Karpas-422 (cell line): ENCODE data around the gene BCKDHB. TPM values are rescaled to one million over a fixed set of nuclear protein-coding genes. Genes with fewer than 3 reads are reported as not detected.
"Not testable (repeated sequence)": the region's sequence is repeated elsewhere in the genome, so short reads cannot be mapped to it uniquely, and the experiment has no call there.

ENCODE experiments used
- DNase-seq: peaks from one replicate; pipeline ENCODE4 v3.0.0-alpha.2; 2015
- H2AFZ ChIP-seq: fragments of 200-600 bp; sonication (generic); 2 replicates; pipeline ENCODE4 v1.6.1; 2014; ENCODE audit warnings: antibody characterized with exemption, low read length, mixed read lengths
- H3K27ac ChIP-seq: fragments of 200-600 bp; sonication (generic); 2 replicates; pipeline ENCODE4 v1.5.1; 2014; ENCODE audit warnings: mild to moderate bottlenecking, low read length, moderate library complexity
- H3K27me3 ChIP-seq: fragments of 200-600 bp; sonication (generic); 2 replicates; pipeline ENCODE4 v1.6.1; 2014; ENCODE audit warnings: low read length, mixed read lengths
- H3K36me3 ChIP-seq: fragments of 200-600 bp; sonication (generic); 2 replicates; pipeline ENCODE4 v1.6.1; 2014; ENCODE audit warnings: low read length, mixed read lengths; ENCODE audit not compliant: insufficient read depth
- H3K4me1 ChIP-seq: fragments of 200-600 bp; sonication (generic); 2 replicates; pipeline ENCODE4 v1.6.1; 2014; ENCODE audit warnings: mild to moderate bottlenecking, low read length, mixed read lengths
- H3K4me2 ChIP-seq: fragments of 200-600 bp; sonication (generic); 2 replicates; pipeline ENCODE4 v1.6.1; 2014; ENCODE audit warnings: low read length, low read depth, mild to moderate bottlenecking; ENCODE audit not compliant: poor library complexity, severe bottlenecking
- H3K4me3 ChIP-seq: fragments of 200-600 bp; sonication (generic); 2 replicates; pipeline ENCODE4 v1.5.1; 2014; ENCODE audit warnings: mild to moderate bottlenecking, antibody characterized with exemption, low read length, mixed read lengths
- H3K79me2 ChIP-seq: fragments of 200-600 bp; sonication (generic); 2 replicates; pipeline ENCODE4 v1.6.1; 2014; ENCODE audit warnings: mild to moderate bottlenecking, low read length, mixed read lengths
- H3K9ac ChIP-seq: fragments of 200-600 bp; sonication (generic); 2 replicates; pipeline ENCODE4 v1.6.0; 2014; ENCODE audit warnings: low read length
- H3K9me2 ChIP-seq: fragments of 200-600 bp; sonication (generic), shearing (Covaris generic); replicated peaks from 2 replicates; pipeline ENCODE4 v1.6.0; 2014; ENCODE audit warnings: mild to moderate bottlenecking, low read length, moderate library complexity; ENCODE audit not compliant: insufficient read depth
- H3K9me3 ChIP-seq: fragments of 300-700, 200-600 bp; sonication (generic); 2 replicates; pipeline ENCODE4 v1.6.1; 2014; ENCODE audit warnings: low read length, mixed read lengths
- H4K20me1 ChIP-seq: fragments of 200-600 bp; sonication (generic); 2 replicates; pipeline ENCODE4 v1.6.1; 2014; ENCODE audit warnings: mild to moderate bottlenecking, antibody characterized with exemption, low read length, low read depth; ENCODE audit not compliant: insufficient read depth
- total RNA-seq: library from RNA; depleted of rRNA; stranded (reverse); fragments of >200 nt; shearing (Covaris generic); gene quantifications from 2 replicates; pipeline ENCODE4 v1.2.3, GENCODE V29; 2014; ENCODE audit warnings: low replicate concordance

The BCKDHB gene
- total RNA-seq, 1 experiment from 2014 or later = 58.3 TPM

- no peak overlapping the region for H2AFZ ChIP-seq
- H3K27ac ChIP-seq = no peak overlapping the region
- H4K20me1 ChIP-seq = no peaks in the 10 kb centered on the region
- no peak overlapping the region for H3K4me2 ChIP-seq
- H3K9me3 ChIP-seq = no peaks in the 10 kb centered on the region
- H3K79me2 ChIP-seq = no peaks in the 10 kb centered on the region
- no peaks in the 10 kb centered on the region for H3K36me3 ChIP-seq
- no peaks in the 10 kb centered on the region for H3K27me3 ChIP-seq
- H3K4me3 ChIP-seq = no peak overlapping the region
- H3K9ac ChIP-seq = no peak overlapping the region
- H3K9me2 ChIP-seq = no peaks in the 10 kb centered on the region
- no peak for DNase-seq
- peaks cover 19% of the 10 kb centered on the region for H3K4me1 ChIP-seq
These were observed 10.9 kb upstream of the BCKDHB start for GRCh38 chr6:80095600-80095999.

- Histone ChIP-seq H4K20me1 (no peaks in the 10 kb centered on the region), H3K36me3 (no peaks in the 10 kb centered on the region), H3K9me3 (no peaks in the 10 kb centered on the region), H2AFZ (no peak overlapping the region), H3K4me1 (peaks cover 19% of the 10 kb centered on the region), H3K4me3 (no peak overlapping the region), H3K79me2 (no peaks in the 10 kb centered on the region), H3K27me3 (no peaks in the 10 kb centered on the region), H3K9me2 (no peaks in the 10 kb centered on the region), H3K9ac (no peak overlapping the region), H3K4me2 (peak overlapping the region; percentile 20), H3K27ac (no peak overlapping the region)
- no peak for DNase-seq
These were observed 8.1 kb upstream of the BCKDHB start for GRCh38 chr6:80098392-80098791.

- H3K4me1 ChIP-seq = peaks cover 35% of the 10 kb centered on the region
- no peak overlapping the region for H3K4me3 ChIP-seq
- H3K27me3 ChIP-seq = no peaks in the 10 kb centered on the region
- no peak overlapping the region for H3K9ac ChIP-seq
- H3K9me3 ChIP-seq = no peaks in the 10 kb centered on the region
- no peaks in the 10 kb centered on the region for H3K9me2 ChIP-seq
- H3K79me2 ChIP-seq = peaks cover 25% of the 10 kb centered on the region
- 0 out of 2 replicates have a peak, but pooled peaks cover 5% of the 10 kb centered on the region for H3K36me3 ChIP-seq
- no peaks in the 10 kb centered on the region for H4K20me1 ChIP-seq
- no peak overlapping the region for H3K27ac ChIP-seq
- DNase-seq = no peak
- H3K4me2 ChIP-seq = no peak overlapping the region
- no peak overlapping the region for H2AFZ ChIP-seq
These were observed 2.0 kb upstream of the BCKDHB start for GRCh38 chr6:80104520-80104919.

- no peaks in the 10 kb centered on the region for H3K27me3 ChIP-seq
- no peaks in the 10 kb centered on the region for H3K9me2 ChIP-seq
- peak overlapping the region; percentile 72 for H3K4me2 ChIP-seq
- 0 out of 2 replicates have a peak, but pooled peaks cover 11% of the 10 kb centered on the region for H3K36me3 ChIP-seq
- no peak overlapping the region for H3K27ac ChIP-seq
- peaks cover 27% of the 10 kb centered on the region for H3K4me1 ChIP-seq
- no peaks in the 10 kb centered on the region for H3K9me3 ChIP-seq
- DNase-seq = no peak
- peak overlapping the region; percentile 38 for H2AFZ ChIP-seq
- peaks cover 40% of the 10 kb centered on the region for H3K79me2 ChIP-seq
- H3K4me3 ChIP-seq = peak overlapping the region; percentile 95
- peak overlapping the region; percentile 46 for H3K9ac ChIP-seq
- no peaks in the 10 kb centered on the region for H4K20me1 ChIP-seq
These were observed 476 bp upstream of the BCKDHB start for GRCh38 chr6:80105972-80106417.

GRCh38 chr6:80122576-80122975, 16.1 kb downstream of the BCKDHB start:
- not testable (repeated sequence) for H3K9ac ChIP-seq

GRCh38 chr6:80126657-80127345, 20.3 kb downstream of the BCKDHB start:
- H3K4me2 ChIP-seq = no peak overlapping the region

More at GRCh38 chr6:80122576-80122975, 16.1 kb downstream of the BCKDHB start:
- H3K27me3 ChIP-seq, H3K4me1 ChIP-seq, H2AFZ ChIP-seq, H3K4me3 ChIP-seq, DNase-seq, H4K20me1 ChIP-seq, H3K4me2 ChIP-seq, H3K9me2 ChIP-seq, H3K27ac ChIP-seq: not testable (repeated sequence)
- Histone ChIP-seq H3K36me3 (peaks cover 14% of the 10 kb centered on the region), H3K79me2 (peaks cover 80% of the 10 kb centered on the region), H3K9me3 (peaks cover 13% of the 10 kb centered on the region)

GRCh38 chr6:80129485-80129884, 23.0 kb downstream of the BCKDHB start:
- Histone ChIP-seq H3K4me2 (no peak overlapping the region), H3K27ac (no peak overlapping the region), H2AFZ (no peak overlapping the region), H4K20me1 (no peaks in the 10 kb centered on the region), H3K9me3 (no peaks in the 10 kb centered on the region), H3K9ac (no peak overlapping the region), H3K4me1 (no peaks in the 10 kb centered on the region), H3K27me3 (no peaks in the 10 kb centered on the region), H3K36me3 (peaks cover 21% of the 10 kb centered on the region), H3K9me2 (no peaks in the 10 kb centered on the region), H3K4me3 (no peak overlapping the region), H3K79me2 (peaks cover 48% of the 10 kb centered on the region)
- DNase-seq = no peak

More at GRCh38 chr6:80126657-80127345, 20.3 kb downstream of the BCKDHB start:
- Histone ChIP-seq H3K27me3 (no peaks in the 10 kb centered on the region), H2AFZ (no peak overlapping the region), H3K9me2 (no peaks in the 10 kb centered on the region), H3K27ac (no peak overlapping the region), H3K9ac (no peak overlapping the region), H3K4me3 (no peak overlapping the region), H3K36me3 (peaks cover 13% of the 10 kb centered on the region; the same call in 1 of the 2 replicates), H3K79me2 (peaks cover 55% of the 10 kb centered on the region), H3K9me3 (no peaks in the 10 kb centered on the region), H4K20me1 (no peaks in the 10 kb centered on the region), H3K4me1 (no peaks in the 10 kb centered on the region)
- no peak for DNase-seq

- Histone ChIP-seq H3K9me3 (no peaks in the 10 kb centered on the region; the same call in 1 of the 2 replicates), H3K27me3 (no peaks in the 10 kb centered on the region), H3K4me1 (no peaks in the 10 kb centered on the region), H3K4me3 (no peak overlapping the region), H2AFZ (no peak overlapping the region), H4K20me1 (no peaks in the 10 kb centered on the region), H3K9ac (no peak overlapping the region), H3K9me2 (no peaks in the 10 kb centered on the region), H3K27ac (no peak overlapping the region), H3K4me2 (no peak overlapping the region), H3K36me3 (peaks cover 37% of the 10 kb centered on the region), H3K79me2 (peaks cover 32% of the 10 kb centered on the region)
- DNase-seq = peak; percentile 64
These were observed 26.5 kb downstream of the BCKDHB start for GRCh38 chr6:80133020-80133419.
